Calu3 (cell line): Measurements from ENCODE around the gene PAX3. TPM values are rescaled to one million over a fixed set of nuclear protein-coding genes. Genes with fewer than 3 reads are reported as not detected.

Experiments used
- BruUV-seq: library from RNA; stranded (reverse); fragments of 400-500 nt; replicated peaks from 2 replicates; lab custom pipeline; 2021; lab: Mats Ljungman, UMichigan
- CTCF ChIA-PET: fragments of 300-600 bp; sonication (Branson Sonifier 250); formaldehyde crosslinking; loops from one replicate; lab custom pipeline; 2022; ENCODE audit warnings: antibody characterized with exemption; lab: Charles Lee
- DNase-seq: peaks from one replicate; pipeline ENCODE4 v3.0.0; 2022
- H3K27ac Mint-ChIP-seq: one replicate; pipeline ENCODE4 v1.8.0; 2022; ENCODE audit warnings: mixed read lengths; ENCODE audit not compliant: unreplicated experiment
- H3K27me3 Mint-ChIP-seq: one replicate; pipeline ENCODE4 v1.8.0; 2022; ENCODE audit warnings: mixed read lengths; ENCODE audit not compliant: unreplicated experiment
- H3K36me3 Mint-ChIP-seq: one replicate; pipeline ENCODE4 v1.8.0; 2022; ENCODE audit warnings: mild to moderate bottlenecking, moderate library complexity, mixed read lengths; ENCODE audit not compliant: insufficient read depth, unreplicated experiment
- H3K4me1 Mint-ChIP-seq: one replicate; pipeline ENCODE4 v1.8.0; 2022; ENCODE audit warnings: mild to moderate bottlenecking, low read depth, mixed read lengths; ENCODE audit not compliant: unreplicated experiment
- H3K4me3 Mint-ChIP-seq: one replicate; pipeline ENCODE4 v1.8.0; 2022; ENCODE audit warnings: mild to moderate bottlenecking, low read depth, moderate library complexity, mixed read lengths; ENCODE audit not compliant: unreplicated experiment
- H3K9me3 Mint-ChIP-seq: one replicate; pipeline ENCODE4 v1.8.0; 2022; ENCODE audit warnings: low read depth, mixed read lengths; ENCODE audit not compliant: unreplicated experiment
- CTCF ChIP-seq: fragments of 200-600 bp; IDR thresholded peaks from one replicate; pipeline ENCODE4 v1.8.0; 2022; ENCODE audit warnings: antibody characterized with exemption; ENCODE audit not compliant: unreplicated experiment
- intact Hi-C: fragments of 100-400 bp; cut with micrococcal nuclease; formaldehyde crosslinking; loops from one replicate; pipeline ENCODE4 v1.10.0; 2022; ENCODE audit not compliant: unreplicated experiment
- total RNA-seq: library from RNA; stranded (reverse); gene quantifications from 2 replicates; pipeline ENCODE4 v1.2.3, GENCODE V29; 2022

The PAX3 gene
- total RNA-seq, 1 experiment from 2014 or later, result not detected

DNA sequence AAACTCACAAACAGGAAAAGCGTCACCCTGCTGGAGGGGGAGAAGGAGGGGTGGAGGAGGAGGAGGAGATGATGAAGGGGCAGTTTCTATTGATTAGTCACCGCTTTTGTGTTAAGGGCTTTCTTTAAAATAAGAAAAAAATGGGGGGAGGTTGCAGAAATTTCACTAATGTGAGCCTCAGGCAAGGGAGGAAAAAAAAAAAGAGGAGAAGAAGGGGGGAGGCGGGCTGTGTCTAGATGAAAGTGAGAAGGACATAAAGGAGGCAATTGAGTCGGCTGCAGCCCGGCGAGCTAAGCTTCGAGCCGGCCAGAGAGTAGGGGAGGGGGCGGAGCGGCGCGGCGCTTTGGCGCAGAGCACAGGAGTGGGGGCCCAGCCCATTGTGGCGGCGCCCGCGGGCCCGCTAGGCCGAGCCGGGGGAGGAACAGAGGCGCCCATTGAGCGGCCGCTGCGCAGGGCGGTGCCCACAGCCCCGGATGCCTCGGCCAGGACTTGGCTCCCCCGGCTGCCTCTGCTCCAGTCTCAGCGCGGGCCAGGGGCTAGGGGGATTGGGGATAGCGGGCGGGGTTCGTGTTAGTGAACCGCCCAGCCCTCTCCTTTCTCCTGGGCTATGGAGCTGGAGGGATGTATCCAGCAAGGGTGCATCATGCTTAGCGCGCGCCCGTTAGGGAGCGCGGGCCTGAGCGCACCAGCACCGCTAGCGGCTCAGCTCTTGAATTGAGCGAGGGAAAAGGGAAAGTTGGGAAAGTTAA, 7.9 kb downstream of the PAX3 start:
- CTCF ChIA-PET, result no interaction called here
- no peaks in the 10 kb centered on the region for H3K9me3 Mint-ChIP-seq
- H3K27ac Mint-ChIP-seq, result no peak overlapping the region
- H3K27me3 Mint-ChIP-seq, result peaks cover 100% of the 10 kb centered on the region
- no peak for TF ChIP-seq CTCF
- intact Hi-C loops, result loop anchor here (5.0 kb wide), 1 partner anchor 239 kb away; no protein-coding TSS in a partner anchor
- BruUV-seq, result no TSS peak
- no peak for DNase-seq
- H3K4me3 Mint-ChIP-seq, result peak overlapping the region; percentile 53
- H3K4me1 Mint-ChIP-seq, result no peaks in the 10 kb centered on the region
- H3K36me3 Mint-ChIP-seq, result no peaks in the 10 kb centered on the region

- Mint-ChIP-seq H3K4me1 (no peaks in the 10 kb centered on the region), H3K27me3 (peaks cover 100% of the 10 kb centered on the region), H3K36me3 (no peaks in the 10 kb centered on the region), H3K27ac (no peak overlapping the region), H3K4me3 (peak overlapping the region; percentile 53), H3K9me3 (no peaks in the 10 kb centered on the region)
- DNase-seq, result no peak
- BruUV-seq, result no TSS peak
- CTCF ChIA-PET, result no interaction called here
- TF ChIP-seq CTCF, result no peak
- intact Hi-C loops, result loop anchor here (5.0 kb wide), 1 partner anchor 238 kb away; no protein-coding TSS in a partner anchor
Observed at GRCh38 chr2:222290401-222290735, 8.4 kb downstream of the PAX3 start.

- no peak for TF ChIP-seq CTCF
- H3K9me3 Mint-ChIP-seq, result no peaks in the 10 kb centered on the region
- CTCF ChIA-PET, result interaction anchor here (0.6 kb wide), 1 partner anchor 21 kb away, joined by 3 read pairs; no protein-coding TSS in a partner anchor
- no peak overlapping the region for H3K27ac Mint-ChIP-seq
- DNase-seq, result no peak
- H3K27me3 Mint-ChIP-seq, result peaks cover 100% of the 10 kb centered on the region
- no peaks in the 10 kb centered on the region for H3K36me3 Mint-ChIP-seq
- intact Hi-C loops, result loop anchor here (5.0 kb wide), 1 partner anchor 237 kb away; no protein-coding TSS in a partner anchor
- no peak overlapping the region for H3K4me3 Mint-ChIP-seq
- no peaks in the 10 kb centered on the region for H3K4me1 Mint-ChIP-seq
- BruUV-seq, result no TSS peak
Observed at GRCh38 chr2:222289278-222290160, 9.3 kb downstream of the PAX3 start.

- Mint-ChIP-seq H3K9me3 (no peaks in the 10 kb centered on the region), H3K27me3 (peaks cover 100% of the 10 kb centered on the region), H3K36me3 (no peaks in the 10 kb centered on the region), H3K27ac (no peak overlapping the region), H3K4me1 (no peaks in the 10 kb centered on the region), H3K4me3 (no peak overlapping the region)
- CTCF ChIA-PET, result interaction anchor here (0.6 kb wide), 1 partner anchor 21 kb away, joined by 3 read pairs; no protein-coding TSS in a partner anchor
- intact Hi-C loops, result no loop called here
- no peak for TF ChIP-seq CTCF
- DNase-seq, result no peak
- BruUV-seq, result no TSS peak
Observed at GRCh38 chr2:222288590-222289277, 10.1 kb downstream of the PAX3 start.
